Measurements from ENCODE around the gene OR51D1. TPM values are rescaled to one million over a fixed set of nuclear protein-coding genes. Genes with fewer than 3 reads are reported as not detected.

OR51D1 gene
- total RNA-seq, 1 experiment from 2014 or later: not detected

DNA sequence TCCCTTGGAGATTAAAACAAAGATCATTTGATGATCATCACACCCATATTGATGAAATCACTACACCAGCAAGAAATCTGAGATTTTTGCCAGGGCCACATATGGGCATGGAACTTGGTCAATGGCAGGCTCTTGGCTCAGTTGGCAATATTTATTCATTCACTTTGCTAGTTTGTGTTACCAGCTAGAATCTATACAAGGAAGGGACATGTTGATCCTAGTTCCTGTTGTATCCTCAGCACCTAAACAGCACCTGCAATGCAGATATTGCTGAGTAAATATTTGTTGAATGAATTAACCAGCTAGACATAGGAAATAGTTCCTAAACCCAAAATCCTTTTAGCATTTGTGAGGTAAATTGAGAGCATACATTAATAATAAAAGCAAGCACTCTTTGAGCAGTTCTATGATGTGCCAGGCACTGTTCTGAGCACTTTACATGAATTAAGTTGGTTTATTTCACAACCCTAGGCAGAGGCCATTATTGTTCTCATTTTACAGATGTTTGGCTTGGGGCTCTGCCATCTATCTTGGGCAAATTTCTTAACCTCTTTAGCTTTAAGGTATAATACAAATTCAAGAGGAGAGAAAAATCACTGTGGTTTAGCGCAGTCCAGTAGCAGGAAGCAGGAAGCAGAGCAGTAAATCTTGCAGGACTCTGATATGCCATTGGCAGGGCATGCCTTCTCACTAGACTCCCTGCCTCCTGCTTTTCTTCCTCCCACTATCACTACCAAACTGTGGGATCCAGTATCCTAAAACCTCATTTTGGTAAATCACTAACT lies 30.9 kb upstream of the OR51D1 start:
- Histone ChIP-seq H4K5ac (ENCODE audit: insufficient read length, low read depth, low read length) (no peak overlapping the region), H3K23ac (ENCODE audit: insufficient read length, low read depth, low read length) (no peak overlapping the region), H2AK5ac (ENCODE audit: insufficient read length, low read length) (no peak overlapping the region), H2BK5ac (ENCODE audit: insufficient read length, low read length) (no peak overlapping the region), H3K4me1 (ENCODE audit: insufficient read depth, low read length) (no peaks in the 10 kb centered on the region), H3K27ac (ENCODE audit: insufficient read length, low read depth, low read length) (no peak overlapping the region), H3K14ac (ENCODE audit: insufficient read depth, low read length) (no peak overlapping the region), H3K4ac (ENCODE audit: low read depth, low read length) (no peak overlapping the region), H2BK15ac (ENCODE audit: low read depth, low read length) (no peak overlapping the region), H3K56ac (ENCODE audit: insufficient read length, low read depth, low read length) (no peak overlapping the region), H2AFZ (ENCODE audit: low read length) (no peak overlapping the region), H4K20me1 (ENCODE audit: control insufficient read depth, insufficient read depth, insufficient read length) (no peaks in the 10 kb centered on the region), H2BK12ac (ENCODE audit: insufficient read length, low read depth, low read length) (no peak overlapping the region), H4K91ac (ENCODE audit: insufficient read length, low read depth, low read length) (no peak overlapping the region), H2BK120ac (ENCODE audit: low read depth, low read length, poor library complexity, severe bottlenecking) (no peak overlapping the region), H3K79me2 (ENCODE audit: insufficient read depth, low read length) (no peaks in the 10 kb centered on the region), H3K9ac (ENCODE audit: extremely low read depth, insufficient read length, low read length) (no peak overlapping the region), H3T11ph (ENCODE audit: low read length) (no peak overlapping the region), H3K9me3 (ENCODE audit: control insufficient read depth, low read depth, low read length) (no peaks in the 10 kb centered on the region), H3K4me2 (ENCODE audit: insufficient read depth, insufficient read length, low read length) (peak overlapping the region; percentile 62), H3K79me1 (ENCODE audit: insufficient read depth, low read depth, low read length, poor library complexity, severe bottlenecking) (no peaks in the 10 kb centered on the region), H3K23me2 (ENCODE audit: insufficient read length, low read depth, low read length, poor library complexity, severe bottlenecking) (no peaks in the 10 kb centered on the region), H3K18ac (ENCODE audit: insufficient read length, low read depth, low read length) (no peak overlapping the region), H3K27me3 (ENCODE audit: insufficient read depth, low read length) (no peaks in the 10 kb centered on the region), H4K8ac (replicated peaks; ENCODE audit: insufficient read length, low read depth, low read length) (no peak overlapping the region), H2BK20ac (ENCODE audit: low read depth, low read length, poor library complexity, severe bottlenecking) (no peak overlapping the region)
- Mint-ChIP-seq H3K4me1 (peaks cover 7 to 9% of the 10 kb centered on the region in 2 experiments), H3K4me3 (peak overlapping the region; percentile 82 to 88; a peak in 3 of 5 replicates), H3K27me3 (ENCODE audit: low read depth) (peaks cover 13% of the 10 kb centered on the region), H3K27ac (no peak overlapping the region), H3K9me3 (no peaks in the 10 kb centered on the region), H3K36me3 (ENCODE audit: insufficient read depth in 1 of 3, low read depth in 3 of 3) (peaks cover 2 to 8% (median 6%) of the 10 kb centered on the region in 3 experiments; a peak in 6 of 7 replicates)
- DNase-seq: no peak
- WGBS (ENCODE audit: extremely low coverage, insufficient read length, low lambda C conversion rate): no CpG with 5 or more reads among the region's 1 CpG
- TF ChIP-seq, protein P1, sequence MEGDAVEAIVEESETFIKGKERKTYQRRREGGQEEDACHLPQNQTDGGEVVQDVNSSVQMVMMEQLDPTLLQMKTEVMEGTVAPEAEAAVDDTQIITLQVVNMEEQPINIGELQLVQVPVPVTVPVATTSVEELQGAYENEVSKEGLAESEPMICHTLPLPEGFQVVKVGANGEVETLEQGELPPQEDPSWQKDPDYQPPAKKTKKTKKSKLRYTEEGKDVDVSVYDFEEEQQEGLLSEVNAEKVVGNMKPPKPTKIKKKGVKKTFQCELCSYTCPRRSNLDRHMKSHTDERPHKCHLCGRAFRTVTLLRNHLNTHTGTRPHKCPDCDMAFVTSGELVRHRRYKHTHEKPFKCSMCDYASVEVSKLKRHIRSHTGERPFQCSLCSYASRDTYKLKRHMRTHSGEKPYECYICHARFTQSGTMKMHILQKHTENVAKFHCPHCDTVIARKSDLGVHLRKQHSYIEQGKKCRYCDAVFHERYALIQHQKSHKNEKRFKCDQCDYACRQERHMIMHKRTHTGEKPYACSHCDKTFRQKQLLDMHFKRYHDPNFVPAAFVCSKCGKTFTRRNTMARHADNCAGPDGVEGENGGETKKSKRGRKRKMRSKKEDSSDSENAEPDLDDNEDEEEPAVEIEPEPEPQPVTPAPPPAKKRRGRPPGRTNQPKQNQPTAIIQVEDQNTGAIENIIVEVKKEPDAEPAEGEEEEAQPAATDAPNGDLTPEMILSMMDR (conservative IDR thresholded peaks at IDR 0.05): no peak
